Measurements from ENCODE around the gene FOXD1. TPM values are rescaled to one million over a fixed set of nuclear protein-coding genes. Genes with fewer than 3 reads are reported as not detected.

FOXD1 gene
- total RNA-seq, 1 donor from 2014 or later = 7.1 TPM

GRCh38 chr5:73442231-73442811, 6.3 kb downstream of the FOXD1 start:
- Histone ChIP-seq H3K4me3 (no peak overlapping the region), H3K4me1 (peaks cover 0 to 14% of the 10 kb centered on the region in 2 donors)
- intact Hi-C loops (cut with DNase I) = no loop called here

GRCh38 chr5:73441378-73441777, 7.2 kb downstream of the FOXD1 start:
- Histone ChIP-seq H3K27ac (no peak overlapping the region), H3K4me3 (no peak overlapping the region), H3K27me3 (no peaks in the 10 kb centered on the region), H3K4me1 (peaks cover 4 to 17% of the 10 kb centered on the region in 2 donors), H3K9me3 (no peaks in the 10 kb centered on the region), H3K36me3 (peaks cover 0 to 8% of the 10 kb centered on the region in 2 donors)
- intact Hi-C loops (cut with DNase I) = no loop called here
- no peak for DNase-seq (ENCODE audit: low spot score in 2 of 2)
- TF ChIP-seq CTCF (IDR thresholded peaks at IDR 0.05) = no peak

More at GRCh38 chr5:73442231-73442811, 6.3 kb downstream of the FOXD1 start:
- Histone ChIP-seq H3K27me3 (no peaks in the 10 kb centered on the region), H3K9me3 (no peaks in the 10 kb centered on the region), H3K36me3 (peaks cover 0 to 8% of the 10 kb centered on the region in 2 donors), H3K27ac (no peak overlapping the region)
- DNase-seq (ENCODE audit: low spot score in 2 of 2) = no peak
- TF ChIP-seq CTCF (IDR thresholded peaks at IDR 0.05) = no peak

GRCh38 chr5:73440262-73440661, 8.3 kb downstream of the FOXD1 start:
- intact Hi-C loops (cut with DNase I) = no loop called here
- no peak overlapping the region for H3K27ac ChIP-seq
- H3K27me3 ChIP-seq = no peaks in the 10 kb centered on the region
- peaks cover 4 to 17% of the 10 kb centered on the region in 2 donors for H3K4me1 ChIP-seq
- H3K9me3 ChIP-seq = no peaks in the 10 kb centered on the region
- DNase-seq (ENCODE audit: low spot score in 2 of 2) = no peak
- no peak overlapping the region for H3K4me3 ChIP-seq
- no peak for TF ChIP-seq CTCF (IDR thresholded peaks at IDR 0.05)
- H3K36me3 ChIP-seq = peaks cover 0 to 8% of the 10 kb centered on the region in 2 donors

DNA sequence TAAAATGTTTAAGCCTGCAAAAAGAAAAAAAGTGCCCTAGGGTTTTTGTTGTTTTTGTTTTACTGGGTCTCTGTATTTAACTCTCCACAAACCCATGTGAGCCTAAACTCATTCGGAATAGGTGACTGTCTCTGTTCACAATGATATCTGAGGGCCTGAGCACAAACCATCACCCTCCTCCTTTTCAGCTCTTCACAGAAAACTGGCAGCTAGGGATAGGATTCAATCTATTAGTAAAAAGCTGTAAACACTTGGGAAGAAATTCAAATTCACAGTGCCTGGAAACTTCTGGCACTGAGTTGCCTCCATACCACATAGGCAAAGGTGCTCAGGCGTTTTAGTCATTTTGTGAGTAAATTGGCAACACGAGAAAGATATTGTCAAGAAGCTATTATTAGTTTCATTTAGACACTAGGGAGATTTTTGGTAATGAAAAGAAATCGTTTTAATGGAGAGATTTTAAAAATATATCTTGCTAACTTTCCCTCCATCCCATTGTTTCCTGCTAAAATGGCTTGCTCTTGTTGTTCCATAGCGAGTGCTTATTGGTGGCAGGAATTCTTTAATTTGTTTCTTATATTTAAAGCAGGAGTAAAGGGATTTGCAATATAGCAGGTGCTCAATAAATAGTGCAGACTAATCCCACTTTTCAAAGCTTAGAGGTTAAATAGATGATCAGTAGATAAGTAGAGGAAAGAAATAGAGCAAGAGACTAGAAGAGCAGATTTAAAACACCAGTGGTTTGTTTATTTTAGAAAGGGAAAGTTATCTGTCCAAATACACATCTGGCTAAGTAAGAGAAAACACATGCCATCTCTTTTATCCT, 9.7 kb downstream of the FOXD1 start:
- no peak for TF ChIP-seq CTCF (IDR thresholded peaks at IDR 0.05)
- intact Hi-C loops (cut with DNase I) = loop anchor here (5.0 kb wide), 1 partner anchor 127 kb away; no protein-coding TSS in a partner anchor
- no peaks in the 10 kb centered on the region for H3K9me3 ChIP-seq
- no peak for DNase-seq (ENCODE audit: low spot score in 2 of 2)
- no peak overlapping the region for H3K4me3 ChIP-seq
- peak overlapping the region in 1 of 2 donors; percentile 86 for H3K27ac ChIP-seq
- peaks cover 4 to 17% of the 10 kb centered on the region in 2 donors for H3K4me1 ChIP-seq
- no peaks in the 10 kb centered on the region for H3K36me3 ChIP-seq
- H3K27me3 ChIP-seq = no peaks in the 10 kb centered on the region

GRCh38 chr5:73437777-73438644, 10.6 kb downstream of the FOXD1 start:
- H3K9me3 ChIP-seq = no peaks in the 10 kb centered on the region
- H3K36me3 ChIP-seq = no peaks in the 10 kb centered on the region
- no peaks in the 10 kb centered on the region for H3K27me3 ChIP-seq
- TF ChIP-seq CTCF (IDR thresholded peaks at IDR 0.05) = no peak
- H3K27ac ChIP-seq = peak overlapping the region; percentile 86
- H3K4me1 ChIP-seq = peaks cover 4 to 17% of the 10 kb centered on the region in 2 donors
- peak overlapping the region; percentile 44 to 61 for H3K4me3 ChIP-seq
- intact Hi-C loops (cut with DNase I) = loop anchor here (2.0 to 5.0 kb wide), 2 partner anchors 17 to 126 kb away; no protein-coding TSS in a partner anchor
- no peak for DNase-seq (ENCODE audit: low spot score in 2 of 2)
